Kidney (tissue), 14 donors: ENCODE data around the gene MEGF11. TPM values are rescaled to one million over a fixed set of nuclear protein-coding genes. Genes with fewer than 3 reads are reported as not detected.
A peak's percentile ranks its signal among the peaks of the same experiment; 100 is the strongest.

ENCODE experiments used
- DNase-seq, 5 donors: peaks; one replicate each; pipeline ENCODE4 v3.0.0-alpha.2; 2013 to 2020
- FAIRE-seq: peaks from 2 replicates; lab custom pipeline; 2012; peaks lifted over from hg19 to GRCh38; lab: Jason Lieb, UNC
- H3K27ac ChIP-seq, 2 donors: one replicate each; pipeline ENCODE4 v1.7.0; 2013; ENCODE audit warnings: low read depth in 2 of 2, low read length in 2 of 2, inconsistent platforms in 1 of 2
- H3K27me3 ChIP-seq: one replicate; pipeline ENCODE4 v1.7.1; 2013; ENCODE audit warnings: low read length, inconsistent platforms; ENCODE audit not compliant: control insufficient read depth, insufficient read depth
- H3K36me3 ChIP-seq, 3 donors: one replicate each; pipeline versions ENCODE4 v1.7.0 to v1.7.1; 2013; ENCODE audit warnings: low read length in 3 of 3, control low read depth in 1 of 3, inconsistent platforms in 1 of 3; ENCODE audit not compliant: insufficient read depth in 3 of 3, control insufficient read depth in 2 of 3
- H3K4me1 ChIP-seq, 3 donors: one replicate each; pipeline versions ENCODE4 v1.7.0 to v1.7.1; 2013; ENCODE audit warnings: low read length in 3 of 3, inconsistent platforms in 1 of 3, low read depth in 1 of 3; ENCODE audit not compliant: control insufficient read depth in 2 of 3, insufficient read depth in 2 of 3
- H3K4me3 ChIP-seq, 3 donors: one replicate each; pipeline versions ENCODE4 v1.7.0 to v1.8.1; 2013; ENCODE audit warnings: low read length in 3 of 3, control low read depth in 1 of 3, inconsistent platforms in 1 of 3
- H3K9ac ChIP-seq, 3 donors: one replicate each; pipeline versions ENCODE4 v1.7.0 to v1.7.1; 2013; ENCODE audit warnings: low read length in 3 of 3, control low read depth in 1 of 3, inconsistent platforms in 1 of 3
- H3K9me3 ChIP-seq, 3 donors: one replicate each; pipeline versions ENCODE4 v1.7.0 to v1.7.1; 2013; ENCODE audit warnings: low read length in 3 of 3, control low read depth in 1 of 3, inconsistent platforms in 1 of 3; ENCODE audit not compliant: control insufficient read depth in 2 of 3, insufficient read depth in 1 of 3
- CTCF ChIP-seq: IDR thresholded peaks from 3 replicates; pipeline ENCODE4 v1.5.1; 2012; ENCODE audit warnings: mild to moderate bottlenecking, moderate library complexity, borderline replicate concordance; ENCODE audit not compliant: insufficient read depth; ENCODE audit errors: extremely low read depth
- intact Hi-C: fragments of 100-400 bp; cut with DNase I; formaldehyde crosslinking; loops from one replicate; pipeline ENCODE4 v1.11.1; 2022
- polyA plus RNA-seq: library from polyadenylated mRNA; stranded (reverse); fragments of 350-450 nt; fragmentation: Illumina TruSeq; extraction: RNeasy Lipid Tissue Mini Kit (QIAGEN cat#74804); gene quantifications from one replicate; pipeline ENCODE4 v1.2.3, GENCODE V29; 2014; ENCODE audit warnings: low read depth, low replicate concordance; ENCODE audit not compliant: insufficient read depth
- total RNA-seq: library from RNA; stranded (reverse); fragmentation: NEBNext Ultra II Directional; extraction: Animal tissue kit (Norgen Biotek cat#: 25700); gene quantifications from one replicate; pipeline ENCODE4 v1.2.1, GENCODE V29; 2021
- donor health status: control.
- donor health status: control.
- donor health status: control.
- donor health status: control.
- donor health status: control.
- donor health status: DM: yes; HTN: yes; CAD: no.
- donor health status: Normal renal cell carcinoma (clear cell type).

Gene MEGF11
- total and polyA plus RNA-seq, 2 donors from 2014 or later, result 10.4 to 41.8 TPM

GRCh38 chr15:66171841-66172240 lies 81.7 kb downstream of the MEGF11 start:
- no peak for FAIRE-seq
- DNase-seq, result no peak
- no peaks in the 10 kb centered on the region for H3K27me3 ChIP-seq
- TF ChIP-seq CTCF, result no peak
- no peak overlapping the region for H3K4me3 ChIP-seq
- H3K27ac ChIP-seq, result no peak overlapping the region
- H3K9me3 ChIP-seq, result no peaks in the 10 kb centered on the region
- no peaks in the 10 kb centered on the region for H3K4me1 ChIP-seq
- H3K36me3 ChIP-seq, result no peaks in the 10 kb centered on the region
- intact Hi-C loops, result no loop called here
- no peak overlapping the region for H3K9ac ChIP-seq

- Histone ChIP-seq H3K27me3 (no peaks in the 10 kb centered on the region), H3K4me1 (no peaks in the 10 kb centered on the region), H3K9ac (no peak overlapping the region), H3K36me3 (no peaks in the 10 kb centered on the region), H3K27ac (no peak overlapping the region), H3K9me3 (no peaks in the 10 kb centered on the region), H3K4me3 (no peak overlapping the region)
- FAIRE-seq, result no peak
- no peak for TF ChIP-seq CTCF
- intact Hi-C loops, result no loop called here
- DNase-seq, result peak in 1 of 5 donors; percentile 37
These were observed 82.8 kb downstream of the MEGF11 start for GRCh38 chr15:66170716-66171115.

GRCh38 chr15:66170042-66170441 lies 83.5 kb downstream of the MEGF11 start:
- Histone ChIP-seq H3K36me3 (no peaks in the 10 kb centered on the region), H3K27me3 (no peaks in the 10 kb centered on the region), H3K9me3 (no peaks in the 10 kb centered on the region), H3K4me1 (no peaks in the 10 kb centered on the region), H3K4me3 (no peak overlapping the region), H3K9ac (no peak overlapping the region), H3K27ac (no peak overlapping the region)
- intact Hi-C loops, result no loop called here
- no peak for TF ChIP-seq CTCF
- DNase-seq, result peak in 1 of 5 donors; percentile 26
- FAIRE-seq, result no peak

GRCh38 chr15:66169625-66170024 lies 83.9 kb downstream of the MEGF11 start:
- no peak for TF ChIP-seq CTCF
- Histone ChIP-seq H3K4me1 (no peaks in the 10 kb centered on the region), H3K9ac (no peak overlapping the region), H3K4me3 (no peak overlapping the region), H3K9me3 (no peaks in the 10 kb centered on the region), H3K36me3 (no peaks in the 10 kb centered on the region), H3K27ac (no peak overlapping the region), H3K27me3 (no peaks in the 10 kb centered on the region)
- DNase-seq (peak in 1 of 5 donors; percentile 62), FAIRE-seq (no peak)
- intact Hi-C loops, result no loop called here
